ENCODE measurements around the gene SCNN1B. TPM values are rescaled to one million over a fixed set of nuclear protein-coding genes. Genes with fewer than 3 reads are reported as not detected.

The SCNN1B gene
- total and polyA plus RNA-seq, 11 donors = 0.15 to 1.1 (median 0.34) TPM; not detected in 6

DNA sequence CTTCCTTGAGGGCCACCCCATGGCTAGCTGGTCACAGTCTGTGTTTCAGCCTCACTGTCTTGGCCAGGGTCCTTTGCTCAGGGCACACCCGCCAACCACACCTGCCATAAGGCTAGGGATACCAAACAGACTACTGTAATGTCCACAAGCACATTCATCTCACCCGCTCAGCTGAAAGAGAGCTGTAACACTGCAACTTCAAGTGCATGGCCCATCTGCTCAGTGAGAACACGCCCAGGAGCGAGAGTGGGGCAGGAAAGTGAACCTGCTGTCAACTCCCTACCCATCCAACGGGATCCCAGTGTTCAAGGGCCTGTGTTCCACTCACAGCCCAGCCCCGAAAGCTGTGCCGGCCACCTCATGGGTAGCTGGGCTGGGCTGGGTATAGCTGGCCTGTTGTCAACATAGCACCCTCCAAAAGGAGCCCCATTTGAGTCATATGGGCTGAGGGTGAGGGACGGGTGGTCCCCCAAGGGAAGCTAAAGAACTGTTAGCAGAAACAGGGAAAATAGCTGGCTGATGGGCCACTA, 55.7 kb downstream of the SCNN1B start:
- H3K9me3 ChIP-seq = no peaks in the 10 kb centered on the region
- no peaks in the 10 kb centered on the region for H3K27me3 ChIP-seq
- intact Hi-C loops (cut with DNase I) = no loop called here
- H3K4me3 ChIP-seq = no peak overlapping the region
- WGBS, 4 donors = 82 to 91% (median 85%) methylated on average over 8 of the region's 8 CpGs
- H3K36me3 ChIP-seq = no peaks in the 10 kb centered on the region
- peaks cover 0 to 8% (median 0%) of the 10 kb centered on the region in 12 donors for H3K4me1 ChIP-seq
- DNase-seq (no peak), ATAC-seq (no peak)
- TF ChIP-seq, protein P1, sequence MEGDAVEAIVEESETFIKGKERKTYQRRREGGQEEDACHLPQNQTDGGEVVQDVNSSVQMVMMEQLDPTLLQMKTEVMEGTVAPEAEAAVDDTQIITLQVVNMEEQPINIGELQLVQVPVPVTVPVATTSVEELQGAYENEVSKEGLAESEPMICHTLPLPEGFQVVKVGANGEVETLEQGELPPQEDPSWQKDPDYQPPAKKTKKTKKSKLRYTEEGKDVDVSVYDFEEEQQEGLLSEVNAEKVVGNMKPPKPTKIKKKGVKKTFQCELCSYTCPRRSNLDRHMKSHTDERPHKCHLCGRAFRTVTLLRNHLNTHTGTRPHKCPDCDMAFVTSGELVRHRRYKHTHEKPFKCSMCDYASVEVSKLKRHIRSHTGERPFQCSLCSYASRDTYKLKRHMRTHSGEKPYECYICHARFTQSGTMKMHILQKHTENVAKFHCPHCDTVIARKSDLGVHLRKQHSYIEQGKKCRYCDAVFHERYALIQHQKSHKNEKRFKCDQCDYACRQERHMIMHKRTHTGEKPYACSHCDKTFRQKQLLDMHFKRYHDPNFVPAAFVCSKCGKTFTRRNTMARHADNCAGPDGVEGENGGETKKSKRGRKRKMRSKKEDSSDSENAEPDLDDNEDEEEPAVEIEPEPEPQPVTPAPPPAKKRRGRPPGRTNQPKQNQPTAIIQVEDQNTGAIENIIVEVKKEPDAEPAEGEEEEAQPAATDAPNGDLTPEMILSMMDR (IDR thresholded peaks at IDR 0.05) = no peak
- TF ChIP-seq POLR2A (IDR thresholded peaks at IDR 0.05) = no peak
- H3K27ac ChIP-seq = no peak overlapping the region

DNA sequence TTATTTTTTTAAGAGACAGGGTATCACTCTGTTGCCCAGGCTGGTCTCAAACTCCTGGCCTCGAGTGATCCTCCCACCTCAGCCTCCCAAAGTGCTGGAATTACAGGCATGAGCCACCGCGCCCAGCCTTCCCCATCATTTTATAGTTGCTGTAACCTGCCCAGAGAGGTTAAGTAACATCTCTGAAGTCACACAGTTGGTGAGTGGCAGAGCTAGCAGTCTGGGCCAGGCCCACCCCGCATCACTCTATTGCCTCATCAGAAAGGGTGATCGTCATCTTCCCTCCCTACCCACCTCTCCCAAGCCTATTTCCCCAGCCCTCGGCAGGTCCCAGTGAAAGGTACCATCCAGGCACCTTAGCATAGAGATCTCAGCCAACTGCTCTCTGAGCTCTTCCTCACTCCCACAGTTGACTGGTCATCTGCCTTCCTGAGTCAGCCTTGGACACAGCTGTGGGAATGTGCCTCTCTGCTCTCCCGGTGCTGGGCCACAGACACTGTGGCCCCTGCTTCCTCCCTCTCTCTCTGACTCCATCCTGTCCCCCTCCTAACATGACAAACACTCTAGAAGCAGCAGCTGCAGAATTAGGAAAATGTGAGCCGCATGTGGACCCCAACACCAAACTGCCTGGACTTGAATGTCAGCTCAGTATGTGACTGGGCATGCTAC, 57.1 kb downstream of the SCNN1B start:
- no peak for TF ChIP-seq POLR2A (IDR thresholded peaks at IDR 0.05)
- TF ChIP-seq, protein P1 (IDR thresholded peaks at IDR 0.05) = no peak
- DNase-seq (no peak), ATAC-seq (no peak)
- H3K36me3 ChIP-seq = no peaks in the 10 kb centered on the region
- no peak overlapping the region for H3K4me3 ChIP-seq
- H3K4me1 ChIP-seq = peaks cover 0 to 9% (median 0%) of the 10 kb centered on the region in 12 donors
- no peaks in the 10 kb centered on the region for H3K9me3 ChIP-seq
- no peaks in the 10 kb centered on the region for H3K27me3 ChIP-seq
- H3K27ac ChIP-seq = no peak overlapping the region
- WGBS, 4 donors = 59 to 74% (median 68%) methylated on average over 7 to 8 of the region's 8 CpGs
- intact Hi-C loops (cut with DNase I) = no loop called here

DNA sequence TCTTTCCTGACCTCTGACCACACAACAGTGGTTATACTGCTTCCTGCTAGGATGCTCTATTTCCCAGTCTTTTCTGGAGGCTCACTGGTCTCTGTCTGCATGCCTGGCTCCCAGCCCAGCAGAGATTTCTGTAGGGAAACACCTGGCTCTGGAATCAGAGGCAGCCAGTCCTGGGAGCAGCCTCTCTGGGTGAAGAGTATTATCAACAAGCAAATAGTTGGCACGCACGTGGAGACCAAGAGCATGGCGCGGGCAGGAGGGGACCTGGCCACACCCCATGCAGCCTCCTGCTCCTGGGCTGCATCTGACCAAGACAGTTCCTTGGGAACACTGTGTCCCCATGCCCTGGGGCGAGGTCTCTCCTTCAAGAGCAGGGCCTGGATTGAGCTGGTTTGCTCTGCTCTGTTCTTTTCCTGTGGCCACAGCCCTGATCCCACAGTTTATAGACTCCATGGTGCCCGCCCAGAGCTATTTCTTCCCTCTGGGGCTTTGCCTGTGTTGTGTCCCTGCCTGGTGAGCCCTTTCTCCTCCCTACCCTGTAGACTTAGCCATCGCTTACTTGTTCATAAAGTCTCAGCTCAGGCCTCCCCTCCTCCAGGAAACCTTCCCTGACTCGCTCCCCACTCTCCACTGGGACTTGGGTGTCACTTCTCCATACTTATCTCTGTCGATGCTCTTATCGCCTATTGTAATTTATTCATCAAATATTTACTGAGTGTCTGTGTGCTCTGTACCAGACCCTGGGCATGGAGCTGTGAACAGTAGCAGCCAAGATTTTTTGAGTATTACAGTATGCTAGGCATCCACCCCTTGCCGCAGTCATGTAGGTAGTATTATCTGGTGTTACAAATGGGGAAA, 60.6 kb downstream of the SCNN1B start:
- H3K4me3 ChIP-seq = no peak overlapping the region
- TF ChIP-seq POLR2A (IDR thresholded peaks at IDR 0.05) = no peak
- TF ChIP-seq, protein P1 (IDR thresholded peaks at IDR 0.05) = no peak
- no peaks in the 10 kb centered on the region for H3K36me3 ChIP-seq
- DNase-seq = peak in 1 of 5 donors; percentile 15
- no peaks in the 10 kb centered on the region for H3K27me3 ChIP-seq
- peak in 3 of 4 donors; percentile 47 to 72 (median 59) for ATAC-seq
- WGBS, 4 donors = 53 to 60% (median 56%) methylated on average over 11 of the region's 11 CpGs
- H3K9me3 ChIP-seq = no peaks in the 10 kb centered on the region
- H3K27ac ChIP-seq = peak overlapping the region in 1 of 12 donors; percentile 45
- H3K4me1 ChIP-seq = peaks cover 0 to 11% (median 0%) of the 10 kb centered on the region in 12 donors
- intact Hi-C loops (cut with DNase I) = no loop called here
